Right lobe of liver (tissue), 4 donors: Measurements from ENCODE around the gene CELF2.

Experiments used
- POLR2A ChIP-seq: fragments of 450-650 bp; IDR thresholded peaks from one replicate; pipeline ENCODE4 v1.6.1; 2017; ENCODE audit warnings: antibody characterized with exemption, mild to moderate bottlenecking
- TF ChIP-seq, protein P1 (sequence below), 4 donors: fragments of 200-600 bp in 3 of 4; fragments of 450-650 bp in 1 of 4; IDR thresholded peaks; one replicate each; pipeline versions ENCODE4 v1.5.1 to v1.8.0; 2016 to 2022; ENCODE audit warnings: antibody characterized with exemption in 4 of 4, mild to moderate bottlenecking in 2 of 4
- donor health status: DM: no; HTN: no; CAD: no.
- donor health status: DM: no; HTN: no; CAD: no.
- donor health status: DM: no; HTN: yes; CAD: no.

DNA sequence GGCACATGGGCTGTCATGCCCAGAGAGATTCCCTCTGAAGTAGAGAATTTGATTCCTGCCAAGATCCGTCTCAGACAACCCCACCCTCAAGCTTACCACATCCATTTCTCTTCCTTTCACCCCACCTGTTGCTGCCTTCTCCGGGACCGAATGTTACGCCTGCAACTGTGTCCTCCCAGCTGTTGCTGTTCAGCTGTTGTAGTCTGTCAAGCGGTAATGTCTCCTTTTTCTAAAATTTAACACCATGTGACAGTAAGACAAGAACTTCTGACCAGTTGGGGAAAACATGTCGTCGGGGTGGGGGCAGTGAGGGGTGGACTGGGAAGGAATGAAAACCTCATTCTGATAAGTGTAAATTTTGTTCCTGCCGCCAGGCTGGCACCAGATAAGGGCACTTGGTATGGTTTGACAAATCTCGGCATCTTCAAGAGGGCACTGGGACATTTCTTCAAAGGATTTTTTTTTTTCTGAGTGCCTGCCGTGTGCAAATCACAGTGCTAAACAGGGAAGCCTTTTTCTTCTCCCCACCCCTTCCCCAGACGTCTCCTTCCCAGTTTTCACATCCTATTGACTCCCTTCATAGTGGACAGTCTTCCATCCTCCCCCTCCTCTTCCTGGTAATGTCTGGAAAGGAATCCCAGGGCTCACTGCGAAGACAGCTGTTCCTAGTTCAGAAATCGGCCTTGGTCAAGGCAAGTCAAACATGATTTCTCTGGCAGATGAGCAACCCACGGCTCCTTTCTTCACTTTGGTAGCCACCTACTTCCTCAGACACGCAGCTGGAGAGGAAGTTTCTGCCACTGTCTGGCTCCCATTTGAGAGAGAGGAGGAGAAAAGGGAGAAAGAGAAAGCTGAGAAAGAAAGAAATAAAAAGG lies 5.0 kb upstream of the CELF2 start:
- TF ChIP-seq, protein P1, sequence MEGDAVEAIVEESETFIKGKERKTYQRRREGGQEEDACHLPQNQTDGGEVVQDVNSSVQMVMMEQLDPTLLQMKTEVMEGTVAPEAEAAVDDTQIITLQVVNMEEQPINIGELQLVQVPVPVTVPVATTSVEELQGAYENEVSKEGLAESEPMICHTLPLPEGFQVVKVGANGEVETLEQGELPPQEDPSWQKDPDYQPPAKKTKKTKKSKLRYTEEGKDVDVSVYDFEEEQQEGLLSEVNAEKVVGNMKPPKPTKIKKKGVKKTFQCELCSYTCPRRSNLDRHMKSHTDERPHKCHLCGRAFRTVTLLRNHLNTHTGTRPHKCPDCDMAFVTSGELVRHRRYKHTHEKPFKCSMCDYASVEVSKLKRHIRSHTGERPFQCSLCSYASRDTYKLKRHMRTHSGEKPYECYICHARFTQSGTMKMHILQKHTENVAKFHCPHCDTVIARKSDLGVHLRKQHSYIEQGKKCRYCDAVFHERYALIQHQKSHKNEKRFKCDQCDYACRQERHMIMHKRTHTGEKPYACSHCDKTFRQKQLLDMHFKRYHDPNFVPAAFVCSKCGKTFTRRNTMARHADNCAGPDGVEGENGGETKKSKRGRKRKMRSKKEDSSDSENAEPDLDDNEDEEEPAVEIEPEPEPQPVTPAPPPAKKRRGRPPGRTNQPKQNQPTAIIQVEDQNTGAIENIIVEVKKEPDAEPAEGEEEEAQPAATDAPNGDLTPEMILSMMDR (IDR thresholded peaks at IDR 0.05) = no peak
- TF ChIP-seq POLR2A = no peak
